Measurements from ENCODE around the gene UGT1A7.
"Not testable (repeated sequence)": the region's sequence is repeated elsewhere in the genome, so short reads cannot be mapped to it uniquely, and the experiment has no call there.

GRCh38 chr2:233636306-233636705, 45.4 kb upstream of the UGT1A7 start, which contains the start of gene UGT1A10:
- TF ChIP-seq CEBPB (IDR thresholded peaks at IDR 0.05); EP300 (IDR thresholded peaks at IDR 0.05; ENCODE audit: borderline replicate concordance); TAF1 (IDR thresholded peaks at IDR 0.05; ENCODE audit: low read depth); ZBTB7A (IDR thresholded peaks at IDR 0.05; ENCODE audit: low read depth); TEAD4 (IDR thresholded peaks at IDR 0.05); FOXM1 (IDR thresholded peaks at IDR 0.05; ENCODE audit: borderline replicate concordance, low read depth); TCF12 (IDR thresholded peaks at IDR 0.05; ENCODE audit: low read depth); EGR1 (IDR thresholded peaks at IDR 0.05); RAD21 (IDR thresholded peaks at IDR 0.05; ENCODE audit: low read depth); NFIC (IDR thresholded peaks at IDR 0.05): not testable (repeated sequence)
- TF ChIP-seq, protein P1, sequence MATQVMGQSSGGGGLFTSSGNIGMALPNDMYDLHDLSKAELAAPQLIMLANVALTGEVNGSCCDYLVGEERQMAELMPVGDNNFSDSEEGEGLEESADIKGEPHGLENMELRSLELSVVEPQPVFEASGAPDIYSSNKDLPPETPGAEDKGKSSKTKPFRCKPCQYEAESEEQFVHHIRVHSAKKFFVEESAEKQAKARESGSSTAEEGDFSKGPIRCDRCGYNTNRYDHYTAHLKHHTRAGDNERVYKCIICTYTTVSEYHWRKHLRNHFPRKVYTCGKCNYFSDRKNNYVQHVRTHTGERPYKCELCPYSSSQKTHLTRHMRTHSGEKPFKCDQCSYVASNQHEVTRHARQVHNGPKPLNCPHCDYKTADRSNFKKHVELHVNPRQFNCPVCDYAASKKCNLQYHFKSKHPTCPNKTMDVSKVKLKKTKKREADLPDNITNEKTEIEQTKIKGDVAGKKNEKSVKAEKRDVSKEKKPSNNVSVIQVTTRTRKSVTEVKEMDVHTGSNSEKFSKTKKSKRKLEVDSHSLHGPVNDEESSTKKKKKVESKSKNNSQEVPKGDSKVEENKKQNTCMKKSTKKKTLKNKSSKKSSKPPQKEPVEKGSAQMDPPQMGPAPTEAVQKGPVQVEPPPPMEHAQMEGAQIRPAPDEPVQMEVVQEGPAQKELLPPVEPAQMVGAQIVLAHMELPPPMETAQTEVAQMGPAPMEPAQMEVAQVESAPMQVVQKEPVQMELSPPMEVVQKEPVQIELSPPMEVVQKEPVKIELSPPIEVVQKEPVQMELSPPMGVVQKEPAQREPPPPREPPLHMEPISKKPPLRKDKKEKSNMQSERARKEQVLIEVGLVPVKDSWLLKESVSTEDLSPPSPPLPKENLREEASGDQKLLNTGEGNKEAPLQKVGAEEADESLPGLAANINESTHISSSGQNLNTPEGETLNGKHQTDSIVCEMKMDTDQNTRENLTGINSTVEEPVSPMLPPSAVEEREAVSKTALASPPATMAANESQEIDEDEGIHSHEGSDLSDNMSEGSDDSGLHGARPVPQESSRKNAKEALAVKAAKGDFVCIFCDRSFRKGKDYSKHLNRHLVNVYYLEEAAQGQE (IDR thresholded peaks at IDR 0.05; ENCODE audit: low read depth): not testable (repeated sequence)
- TF ChIP-seq, protein P2, sequence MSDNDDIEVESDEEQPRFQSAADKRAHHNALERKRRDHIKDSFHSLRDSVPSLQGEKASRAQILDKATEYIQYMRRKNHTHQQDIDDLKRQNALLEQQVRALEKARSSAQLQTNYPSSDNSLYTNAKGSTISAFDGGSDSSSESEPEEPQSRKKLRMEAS (IDR thresholded peaks at IDR 0.05): not testable (repeated sequence)
